H9 (cell line): ENCODE results near the gene ZBP1. TPM values are rescaled to one million over a fixed set of nuclear protein-coding genes. Genes with fewer than 3 reads are reported as not detected.

Experiments used
- DNase-seq: peaks from one replicate; pipeline ENCODE4 v3.0.0-alpha.2; 2017
- H2AFZ ChIP-seq: one replicate; pipeline ENCODE4 v1.6.1; 2013; ENCODE audit warnings: mild to moderate bottlenecking, low read length, control low read depth, moderate library complexity
- H2AK5ac ChIP-seq: 2 replicates; pipeline ENCODE4 v1.6.1; 2013; ENCODE audit warnings: low read length, control low read depth, mixed read lengths; ENCODE audit not compliant: insufficient read length
- H2BK120ac ChIP-seq: one replicate; pipeline ENCODE4 v1.6.1; 2013; ENCODE audit warnings: low read depth, mild to moderate bottlenecking, low read length, control low read depth, inconsistent platforms; ENCODE audit not compliant: poor library complexity, severe bottlenecking
- H2BK12ac ChIP-seq: 2 replicates; pipeline ENCODE4 v1.6.1; 2013; ENCODE audit warnings: low read length, control low read depth, mixed read lengths, low read depth; ENCODE audit not compliant: insufficient read length
- H2BK15ac ChIP-seq: 2 replicates; pipeline ENCODE4 v1.6.1; 2013; ENCODE audit warnings: low read depth, low read length, control low read depth
- H2BK20ac ChIP-seq: one replicate; pipeline ENCODE4 v1.6.1; 2013; ENCODE audit warnings: low read depth, mild to moderate bottlenecking, low read length, control low read depth, inconsistent platforms; ENCODE audit not compliant: poor library complexity, severe bottlenecking
- H2BK5ac ChIP-seq: 2 replicates; pipeline ENCODE4 v1.6.1; 2013; ENCODE audit warnings: low read length, control low read depth, mixed read lengths; ENCODE audit not compliant: insufficient read length
- H3K14ac ChIP-seq: 2 replicates; pipeline ENCODE4 v1.6.1; 2013; ENCODE audit warnings: low read length, control low read depth; ENCODE audit not compliant: insufficient read depth
- H3K18ac ChIP-seq: 2 replicates; pipeline ENCODE4 v1.6.1; 2013; ENCODE audit warnings: low read depth, mild to moderate bottlenecking, mixed read lengths, low read length, control low read depth; ENCODE audit not compliant: insufficient read length
- H3K23ac ChIP-seq: 2 replicates; pipeline ENCODE4 v1.6.1; 2013; ENCODE audit warnings: low read length, control low read depth, mixed read lengths, low read depth; ENCODE audit not compliant: insufficient read length
- H3K23me2 ChIP-seq: 2 replicates; pipeline ENCODE4 v1.6.1; 2013; ENCODE audit warnings: low read depth, mild to moderate bottlenecking, mixed read lengths, low read length, control low read depth; ENCODE audit not compliant: insufficient read length, poor library complexity, severe bottlenecking
- H3K27ac ChIP-seq: 2 replicates; pipeline ENCODE4 v1.5.1; 2013; ENCODE audit warnings: low read length, control low read depth, mixed read lengths, low read depth; ENCODE audit not compliant: insufficient read length
- H3K27me3 ChIP-seq: 2 replicates; pipeline ENCODE4 v1.6.1; 2013; ENCODE audit warnings: low read length, control low read depth, inconsistent platforms; ENCODE audit not compliant: insufficient read depth
- H3K4ac ChIP-seq: 2 replicates; pipeline ENCODE4 v1.6.1; 2013; ENCODE audit warnings: low read depth, mild to moderate bottlenecking, control low read depth, inconsistent platforms, low read length, moderate library complexity
- H3K4me1 ChIP-seq: 2 replicates; pipeline ENCODE4 v1.6.1; 2013; ENCODE audit warnings: low read length, control low read depth, inconsistent platforms; ENCODE audit not compliant: insufficient read depth
- H3K4me2 ChIP-seq: 2 replicates; pipeline ENCODE4 v1.6.1; 2013; ENCODE audit warnings: low read length, control low read depth, mixed read lengths; ENCODE audit not compliant: insufficient read length, insufficient read depth
- H3K56ac ChIP-seq: 2 replicates; pipeline ENCODE4 v1.6.1; 2013; ENCODE audit warnings: low read depth, mild to moderate bottlenecking, mixed read lengths, low read length, control low read depth; ENCODE audit not compliant: insufficient read length
- H3K79me1 ChIP-seq: 2 replicates; pipeline ENCODE4 v1.6.1; 2013; ENCODE audit warnings: low read depth, mild to moderate bottlenecking, moderate library complexity, low read length, control low read depth, inconsistent platforms; ENCODE audit not compliant: insufficient read depth, poor library complexity, severe bottlenecking
- H3K79me2 ChIP-seq: 2 replicates; pipeline ENCODE4 v1.6.1; 2013; ENCODE audit warnings: low read length, control low read depth, inconsistent platforms; ENCODE audit not compliant: insufficient read depth
- H3K9ac ChIP-seq: 2 replicates; pipeline ENCODE4 v1.6.1; 2013; ENCODE audit warnings: low read length, control low read depth, mixed read lengths; ENCODE audit not compliant: insufficient read length; ENCODE audit errors: extremely low read depth
- H3K9me3 ChIP-seq: one replicate; pipeline ENCODE4 v1.6.1; 2013; ENCODE audit warnings: low read depth, low read length, inconsistent platforms; ENCODE audit not compliant: control insufficient read depth
- H3T11ph ChIP-seq: one replicate; pipeline ENCODE4 v1.6.1; 2013; ENCODE audit warnings: mild to moderate bottlenecking, low read length, control low read depth, inconsistent platforms
- H4K20me1 ChIP-seq: one replicate; pipeline ENCODE4 v1.6.1; 2013; ENCODE audit not compliant: control insufficient read depth, insufficient read length, insufficient read depth
- H4K5ac ChIP-seq: 2 replicates; pipeline ENCODE4 v1.6.1; 2013; ENCODE audit warnings: low read depth, mild to moderate bottlenecking, mixed read lengths, low read length, control low read depth; ENCODE audit not compliant: insufficient read length
- H4K8ac ChIP-seq: replicated peaks from 2 replicates; pipeline ENCODE4 v1.6.1; 2013; ENCODE audit warnings: low read length, control low read depth, mixed read lengths, low read depth; ENCODE audit not compliant: insufficient read length
- H4K91ac ChIP-seq: 2 replicates; pipeline ENCODE4 v1.6.1; 2013; ENCODE audit warnings: low read depth, mild to moderate bottlenecking, moderate library complexity, mixed read lengths, low read length, control low read depth; ENCODE audit not compliant: insufficient read length
- H3K27ac Mint-ChIP-seq, 3 experiments: 2 replicates in 2 of 3; 3 replicates in 1 of 3; pipeline ENCODE4 v1.8.0; 2020 to 2021; ENCODE audit warnings: mixed read lengths in 3 of 3, mild to moderate bottlenecking in 1 of 3, moderate library complexity in 1 of 3
- H3K27me3 Mint-ChIP-seq: 2 replicates; pipeline ENCODE4 v1.8.0; 2021; ENCODE audit warnings: low read depth, mild to moderate bottlenecking, moderate library complexity, mixed read lengths
- H3K36me3 Mint-ChIP-seq, 3 experiments: 2 replicates in 2 of 3; 3 replicates in 1 of 3; pipeline ENCODE4 v1.8.0; 2020 to 2021; ENCODE audit warnings: low read depth in 3 of 3, mixed read lengths in 3 of 3; ENCODE audit not compliant: insufficient read depth in 1 of 3
- H3K4me1 Mint-ChIP-seq, 2 experiments: 2 replicates each; pipeline ENCODE4 v1.8.0; 2020; ENCODE audit warnings: mixed read lengths in 2 of 2
- H3K4me3 Mint-ChIP-seq, 2 experiments: 2 replicates in 1 of 2; 3 replicates in 1 of 2; pipeline ENCODE4 v1.8.0; 2020 to 2021; ENCODE audit warnings: mild to moderate bottlenecking in 2 of 2, mixed read lengths in 2 of 2, moderate library complexity in 1 of 2
- H3K9me3 Mint-ChIP-seq, 2 experiments: 2 replicates in 1 of 2; 3 replicates in 1 of 2; pipeline ENCODE4 v1.8.0; 2020; ENCODE audit warnings: mild to moderate bottlenecking in 2 of 2, mixed read lengths in 2 of 2, moderate library complexity in 1 of 2
- CTCF ChIP-seq: fragments of 200-600 bp; sonication (generic); conservative IDR thresholded peaks from 3 replicates; pipeline ENCODE4 v1.8.0; 2021; ENCODE audit warnings: antibody characterized with exemption, mild to moderate bottlenecking
- WGBS: extraction: QIAGEN DNeasy Blood & Tissue Kit; methylation state at CpG from one replicate; pipeline ENCODE4 v1.1.7; 2013; ENCODE audit warnings: missing lambda C conversion rate, low lambda C conversion rate, mixed read lengths; ENCODE audit not compliant: insufficient read length; ENCODE audit errors: extremely low coverage; 5-methylcytosine and 5-hydroxymethylcytosine counted together
- total RNA-seq: library from RNA; stranded (reverse); gene quantifications from 2 replicates; pipeline ENCODE4 v1.2.1, GENCODE V29; 2021

ZBP1 gene
- total RNA-seq, 1 experiment from 2014 or later, result not detected

GRCh38 chr20:57600320-57601210 is 19.7 kb downstream of the ZBP1 start:
- Histone ChIP-seq H4K91ac (no peak overlapping the region), H3T11ph (no peak overlapping the region), H3K4me1 (no peaks in the 10 kb centered on the region), H2BK15ac (no peak overlapping the region), H4K8ac (no peak overlapping the region), H3K18ac (no peak overlapping the region), H3K14ac (no peak overlapping the region; the same call in 1 of the 2 replicates), H2BK20ac (no peak overlapping the region), H3K9me3 (no peaks in the 10 kb centered on the region), H3K4ac (no peak overlapping the region), H3K23me2 (no peaks in the 10 kb centered on the region), H3K9ac (no peak overlapping the region), H3K23ac (no peak overlapping the region), H4K5ac (no peak overlapping the region), H3K27me3 (no peaks in the 10 kb centered on the region), H2AK5ac (no peak overlapping the region), H3K27ac (no peak overlapping the region), H3K79me2 (no peaks in the 10 kb centered on the region), H4K20me1 (no peaks in the 10 kb centered on the region), H3K56ac (no peak overlapping the region), H3K79me1 (no peaks in the 10 kb centered on the region), H2BK12ac (no peak overlapping the region), H2AFZ (no peak overlapping the region), H2BK5ac (no peak overlapping the region), H2BK120ac (no peak overlapping the region), H3K4me2 (no peak overlapping the region)
- peaks cover 8 to 12% of the 10 kb centered on the region in 2 experiments for H3K4me1 Mint-ChIP-seq
- no CpG with 5 or more reads among the region's 13 CpGs for WGBS
- no peaks in the 10 kb centered on the region; a peak in 1 of 5 replicates for H3K9me3 Mint-ChIP-seq
- no peak overlapping the region for H3K4me3 Mint-ChIP-seq
- no peak overlapping the region for H3K27ac Mint-ChIP-seq
- peaks cover 5% of the 10 kb centered on the region; the same call in 1 of the 2 replicates for H3K27me3 Mint-ChIP-seq
- DNase-seq, result no peak
- no peak for TF ChIP-seq CTCF
- H3K36me3 Mint-ChIP-seq, result no peaks in the 10 kb centered on the region; a peak in 2 of 7 replicates
